ENCODE results near the gene CR1L. TPM values are rescaled to one million over a fixed set of nuclear protein-coding genes. Genes with fewer than 3 reads are reported as not detected.
A peak's percentile ranks its signal among the peaks of the same experiment; 100 is the strongest.
"Not testable (repeated sequence)": the region's sequence is repeated elsewhere in the genome, so short reads cannot be mapped to it uniquely, and the experiment has no call there.

Gene CR1L
- total RNA-seq, 6 experiments from 2014 or later, result not detected

- Mint-ChIP-seq H3K36me3 (ENCODE audit: low read depth) (no peaks in the 10 kb centered on the region), H3K4me3 (no peak overlapping the region), H3K4me1 (ENCODE audit: low read depth) (peaks cover 45% of the 10 kb centered on the region), H3K27ac (no peak overlapping the region), H3K9me3 (no peaks in the 10 kb centered on the region), H3K27me3 (ENCODE audit: insufficient read depth) (no peaks in the 10 kb centered on the region)
- TF ChIP-seq CTCF (IDR thresholded peaks at IDR 0.05), result no peak
- DNase-seq, result no peak
These were observed 58.8 kb downstream of the CR1L start for GRCh38 chr1:207703712-207704111.

GRCh38 chr1:207708004-207708403, 63.1 kb downstream of the CR1L start:
- Mint-ChIP-seq H3K4me1 (ENCODE audit: low read depth) (peaks cover 38% of the 10 kb centered on the region), H3K27ac (peak overlapping the region; percentile 96)

GRCh38 chr1:207711285-207711684, 66.4 kb downstream of the CR1L start:
- Mint-ChIP-seq H3K4me1 (ENCODE audit: low read depth) (peaks cover 25% of the 10 kb centered on the region), H3K4me3 (no peak overlapping the region), H3K27ac (no peak overlapping the region), H3K36me3 (ENCODE audit: low read depth) (no peaks in the 10 kb centered on the region), H3K27me3 (ENCODE audit: insufficient read depth) (no peaks in the 10 kb centered on the region; the same call in 1 of the 2 replicates), H3K9me3 (no peaks in the 10 kb centered on the region)
- TF ChIP-seq CTCF (IDR thresholded peaks at IDR 0.05), result peak; percentile 18; the same call in 1 of the 2 replicates
- peak; percentile 34 for DNase-seq

More at GRCh38 chr1:207708004-207708403, 63.1 kb downstream of the CR1L start:
- not testable (repeated sequence) for H3K27me3 Mint-ChIP-seq (ENCODE audit: insufficient read depth); DNase-seq; H3K9me3 Mint-ChIP-seq; H3K36me3 Mint-ChIP-seq (ENCODE audit: low read depth)
- H3K4me3 Mint-ChIP-seq, result peak overlapping the region; percentile 25; the same call in 1 of the 2 replicates

- not testable (repeated sequence) for H3K36me3 Mint-ChIP-seq (ENCODE audit: low read depth); H3K27me3 Mint-ChIP-seq (ENCODE audit: insufficient read depth); H3K27ac Mint-ChIP-seq; H3K4me3 Mint-ChIP-seq; DNase-seq; H3K9me3 Mint-ChIP-seq
- H3K4me1 Mint-ChIP-seq (ENCODE audit: low read depth), result peaks cover 11% of the 10 kb centered on the region
These were observed 67.8 kb downstream of the CR1L start for GRCh38 chr1:207712701-207713100.

- Mint-ChIP-seq H3K9me3 (no peaks in the 10 kb centered on the region), H3K4me1 (ENCODE audit: low read depth) (peaks cover 3% of the 10 kb centered on the region), H3K27me3 (ENCODE audit: insufficient read depth) (peaks cover 5% of the 10 kb centered on the region), H3K4me3 (no peak overlapping the region), H3K27ac (no peak overlapping the region), H3K36me3 (ENCODE audit: low read depth) (no peaks in the 10 kb centered on the region)
- no peak for DNase-seq
- no peak; the same call in 1 of the 2 replicates for TF ChIP-seq CTCF (IDR thresholded peaks at IDR 0.05)
These were observed 68.6 kb downstream of the CR1L start for GRCh38 chr1:207713529-207713928.

GRCh38 chr1:207719234-207719633, 74.3 kb downstream of the CR1L start:
- no peak for DNase-seq
- Mint-ChIP-seq H3K36me3 (ENCODE audit: low read depth) (no peaks in the 10 kb centered on the region), H3K4me1 (ENCODE audit: low read depth) (no peaks in the 10 kb centered on the region), H3K4me3 (no peak overlapping the region), H3K27me3 (ENCODE audit: insufficient read depth) (peaks cover 7% of the 10 kb centered on the region), H3K27ac (no peak overlapping the region), H3K9me3 (no peaks in the 10 kb centered on the region)
- no peak for TF ChIP-seq CTCF (IDR thresholded peaks at IDR 0.05)

GRCh38 chr1:207728200-207728858, 83.4 kb downstream of the CR1L start:
- not testable (repeated sequence) for H3K4me1 Mint-ChIP-seq (ENCODE audit: low read depth); DNase-seq; H3K36me3 Mint-ChIP-seq (ENCODE audit: low read depth)

GRCh38 chr1:207737503-207738157, 92.7 kb downstream of the CR1L start:
- not testable (repeated sequence) for H3K27me3 Mint-ChIP-seq (ENCODE audit: insufficient read depth); DNase-seq; H3K27ac Mint-ChIP-seq; H3K9me3 Mint-ChIP-seq; H3K36me3 Mint-ChIP-seq (ENCODE audit: low read depth); H3K4me3 Mint-ChIP-seq
- H3K4me1 Mint-ChIP-seq (ENCODE audit: low read depth), result peaks cover 16% of the 10 kb centered on the region

More at GRCh38 chr1:207728200-207728858, 83.4 kb downstream of the CR1L start:
- not testable (repeated sequence) for H3K9me3 Mint-ChIP-seq; H3K27ac Mint-ChIP-seq; H3K27me3 Mint-ChIP-seq (ENCODE audit: insufficient read depth); H3K4me3 Mint-ChIP-seq

GRCh38 chr1:207738158-207738659, 93.3 kb downstream of the CR1L start:
- not testable (repeated sequence) for DNase-seq; H3K27ac Mint-ChIP-seq; H3K36me3 Mint-ChIP-seq (ENCODE audit: low read depth); H3K27me3 Mint-ChIP-seq (ENCODE audit: insufficient read depth); H3K4me3 Mint-ChIP-seq; H3K9me3 Mint-ChIP-seq
- peaks cover 16% of the 10 kb centered on the region for H3K4me1 Mint-ChIP-seq (ENCODE audit: low read depth)
